ENCODE measurements around the gene GFM2.

The GFM2 gene

DNA sequence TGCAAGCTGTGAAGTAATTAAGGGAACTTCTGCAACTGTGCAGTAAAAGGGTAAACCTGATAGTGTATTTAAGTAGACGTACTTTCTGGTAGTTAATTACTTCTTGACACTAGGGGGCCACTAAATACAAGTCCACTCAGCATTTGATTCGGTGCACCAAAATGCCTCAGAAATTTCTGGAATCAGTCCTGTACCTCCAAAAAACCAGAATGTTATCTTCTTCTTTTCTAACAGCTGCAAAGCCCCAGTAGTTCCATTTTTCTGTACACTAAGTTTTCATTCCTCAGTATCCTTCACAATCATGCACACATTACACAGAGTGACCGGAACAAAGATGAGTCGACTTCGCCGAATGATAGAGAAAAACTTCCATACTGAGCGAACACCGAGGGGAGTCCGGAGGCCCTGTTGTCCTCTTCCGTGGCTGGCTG, 484 bp downstream of the GFM2 start:
- Histone ChIP-seq H3K9me3 (ENCODE audit: control insufficient read depth, low read length) (no peaks in the 10 kb centered on the region), H4K91ac (ENCODE audit: low read length) (no peak overlapping the region), H3K4ac (ENCODE audit: low read depth in 1 of 2, low read length in 2 of 2) (peak overlapping the region in 1 of 2 experiments; percentile 96), H3K18ac (ENCODE audit: low read depth in 1 of 2, low read length in 2 of 2) (peak overlapping the region in 1 of 2 experiments; percentile 95), H4K8ac (ENCODE audit: low read length) (no peak overlapping the region), H3K14ac (ENCODE audit: low read length in 2 of 2) (peak overlapping the region in 1 of 2 experiments; percentile 98), H2BK5ac (ENCODE audit: low read depth, low read length, poor library complexity, severe bottlenecking) (no peak overlapping the region), H3K4me2 (ENCODE audit: low read length, poor library complexity, severe bottlenecking) (peak overlapping the region; percentile 82), H3K36me3 (ENCODE audit: control insufficient read depth in 1 of 2, insufficient read depth in 2 of 2, low read depth in 1 of 2, low read length in 2 of 2) (peaks cover 4 to 34% of the 10 kb centered on the region in 2 experiments), H2BK120ac (ENCODE audit: low read depth, low read length) (no peak overlapping the region), H2AFZ (ENCODE audit: low read depth, low read length) (peak overlapping the region; percentile 97), H2AK5ac (ENCODE audit: low read length, severe bottlenecking) (no peak overlapping the region), H3K27me3 (ENCODE audit: control insufficient read depth in 1 of 2, insufficient read depth in 1 of 2, low read length in 2 of 2) (no peaks in the 10 kb centered on the region), H3K4me1 (ENCODE audit: control insufficient read depth, insufficient read depth, low read depth, low read length) (peaks cover 9% of the 10 kb centered on the region), H3K27ac (ENCODE audit: low read length, poor library complexity, severe bottlenecking) (peak overlapping the region; percentile 46), H3K23ac (ENCODE audit: low read length in 2 of 2) (peak overlapping the region in 1 of 2 experiments; percentile 57), H3K79me1 (replicated peaks; ENCODE audit: low read length, poor library complexity, severe bottlenecking) (peaks cover 19% of the 10 kb centered on the region), H2BK12ac (ENCODE audit: low read length in 2 of 2) (peak overlapping the region in 1 of 2 experiments; percentile 10), H3K9ac (ENCODE audit: low read length) (peak overlapping the region; percentile 93), H2BK15ac (ENCODE audit: low read depth, poor library complexity, severe bottlenecking) (no peak overlapping the region), H3K4me3 (ENCODE audit: insufficient read depth in 1 of 2, low read depth in 1 of 2, low read length in 2 of 2) (peak overlapping the region; percentile 83 to 98)
- 4% methylated on average over 10 of the region's 10 CpGs for WGBS
- DNase-seq: peak; percentile 75

DNA sequence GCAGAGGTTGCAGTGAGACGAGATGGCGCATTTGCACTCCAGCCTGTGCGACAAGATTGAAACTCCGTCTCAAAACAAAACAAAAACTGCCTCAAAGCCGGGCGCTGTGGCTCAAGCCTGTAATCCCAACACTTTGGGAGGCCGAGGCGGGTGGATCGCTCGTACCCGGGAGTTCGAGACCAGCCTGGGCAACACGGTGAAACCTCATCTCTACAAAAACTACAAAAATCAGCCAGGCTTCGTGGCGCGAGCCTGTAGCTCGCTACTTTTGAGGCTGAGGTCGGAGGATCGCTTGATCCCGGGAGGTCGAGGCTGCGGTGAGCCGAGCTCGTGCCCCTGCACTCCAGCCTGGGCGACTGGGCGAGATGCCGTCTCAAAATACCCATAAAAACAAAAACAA, 988 bp downstream of the GFM2 start:
- Histone ChIP-seq H3K4me2 (ENCODE audit: low read length, poor library complexity, severe bottlenecking) (peak overlapping the region; percentile 82), H3K4me1 (ENCODE audit: control insufficient read depth, insufficient read depth, low read depth, low read length) (peaks cover 9% of the 10 kb centered on the region), H3K4me3 (ENCODE audit: insufficient read depth in 1 of 2, low read depth in 1 of 2, low read length in 2 of 2) (peak overlapping the region in 1 of 2 experiments; percentile 98), H3K4ac (ENCODE audit: low read depth in 1 of 2, low read length in 2 of 2) (no peak overlapping the region), H3K18ac (ENCODE audit: low read depth in 1 of 2, low read length in 2 of 2) (no peak overlapping the region), H3K27ac (ENCODE audit: low read length, poor library complexity, severe bottlenecking) (no peak overlapping the region), H3K36me3 (ENCODE audit: control insufficient read depth in 1 of 2, insufficient read depth in 2 of 2, low read depth in 1 of 2, low read length in 2 of 2) (peaks cover 4 to 34% of the 10 kb centered on the region in 2 experiments), H2BK15ac (ENCODE audit: low read depth, poor library complexity, severe bottlenecking) (no peak overlapping the region), H3K14ac (ENCODE audit: low read length in 2 of 2) (no peak overlapping the region), H4K8ac (ENCODE audit: low read length) (no peak overlapping the region), H3K23ac (ENCODE audit: low read length in 2 of 2) (no peak overlapping the region), H2AFZ (ENCODE audit: low read depth, low read length) (no peak overlapping the region), H2BK12ac (ENCODE audit: low read length in 2 of 2) (no peak overlapping the region), H2BK120ac (ENCODE audit: low read depth, low read length) (no peak overlapping the region), H3K9ac (ENCODE audit: low read length) (peak overlapping the region; percentile 93), H2BK5ac (ENCODE audit: low read depth, low read length, poor library complexity, severe bottlenecking) (no peak overlapping the region), H3K9me3 (ENCODE audit: control insufficient read depth, low read length) (no peaks in the 10 kb centered on the region), H2AK5ac (ENCODE audit: low read length, severe bottlenecking) (no peak overlapping the region), H3K27me3 (ENCODE audit: control insufficient read depth in 1 of 2, insufficient read depth in 1 of 2, low read length in 2 of 2) (no peaks in the 10 kb centered on the region), H3K79me1 (replicated peaks; ENCODE audit: low read length, poor library complexity, severe bottlenecking) (peaks cover 21% of the 10 kb centered on the region), H4K91ac (ENCODE audit: low read length) (no peak overlapping the region)
- no peak for DNase-seq
- 94% methylated on average over 24 of the region's 27 CpGs for WGBS

DNA sequence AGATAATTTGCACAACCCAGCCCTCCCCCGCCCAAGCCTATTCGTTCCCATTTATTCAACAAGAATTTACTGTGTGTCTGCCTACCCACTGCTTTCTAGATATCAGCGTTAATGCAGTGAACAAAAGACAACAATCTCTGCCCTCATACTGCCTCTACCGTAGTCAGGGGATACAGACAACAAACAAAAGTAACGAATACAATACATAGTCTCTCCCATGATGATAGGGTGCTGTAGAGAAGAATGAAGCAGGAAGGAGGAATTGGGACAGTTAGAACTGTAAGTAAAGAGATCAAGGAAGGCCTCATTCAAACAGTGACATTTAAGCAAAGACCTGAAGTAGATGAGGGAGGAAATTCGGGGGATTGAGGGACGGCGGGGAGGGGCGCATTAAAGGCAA, 1.7 kb downstream of the GFM2 start:
- peak; percentile 44 for DNase-seq
- no peak overlapping the region for H3K14ac ChIP-seq (ENCODE audit: low read length in 2 of 2)
- H2AK5ac ChIP-seq (ENCODE audit: low read length, severe bottlenecking): peak overlapping the region; percentile 36
- H3K4me2 ChIP-seq (ENCODE audit: low read length, poor library complexity, severe bottlenecking): peak overlapping the region; percentile 34
- no peak overlapping the region for H3K23ac ChIP-seq (ENCODE audit: low read length in 2 of 2)
- no peak overlapping the region for H3K18ac ChIP-seq (ENCODE audit: low read depth in 1 of 2, low read length in 2 of 2)
- peak overlapping the region; percentile 93 for H3K9ac ChIP-seq (ENCODE audit: low read length)
- no peak overlapping the region for H2AFZ ChIP-seq (ENCODE audit: low read depth, low read length)
- no peaks in the 10 kb centered on the region for H3K9me3 ChIP-seq (ENCODE audit: control insufficient read depth, low read length)
- H3K4me3 ChIP-seq (ENCODE audit: insufficient read depth in 1 of 2, low read depth in 1 of 2, low read length in 2 of 2): peak overlapping the region in 1 of 2 experiments; percentile 98
- H2BK15ac ChIP-seq (ENCODE audit: low read depth, poor library complexity, severe bottlenecking): no peak overlapping the region
- no peak overlapping the region for H2BK12ac ChIP-seq (ENCODE audit: low read length in 2 of 2)
- H2BK120ac ChIP-seq (ENCODE audit: low read depth, low read length): no peak overlapping the region
- peaks cover 9% of the 10 kb centered on the region for H3K4me1 ChIP-seq (ENCODE audit: control insufficient read depth, insufficient read depth, low read depth, low read length)
- no peak overlapping the region for H4K91ac ChIP-seq (ENCODE audit: low read length)
- peaks cover 23% of the 10 kb centered on the region for H3K79me1 ChIP-seq (replicated peaks; ENCODE audit: low read length, poor library complexity, severe bottlenecking)
- H2BK5ac ChIP-seq (ENCODE audit: low read depth, low read length, poor library complexity, severe bottlenecking): no peak overlapping the region
- H4K8ac ChIP-seq (ENCODE audit: low read length): no peak overlapping the region
- no peaks in the 10 kb centered on the region for H3K27me3 ChIP-seq (ENCODE audit: control insufficient read depth in 1 of 2, insufficient read depth in 1 of 2, low read length in 2 of 2)
- 98% methylated on average over 4 of the region's 9 CpGs for WGBS
- no peak overlapping the region for H3K4ac ChIP-seq (ENCODE audit: low read depth in 1 of 2, low read length in 2 of 2)
- H3K27ac ChIP-seq (ENCODE audit: low read length, poor library complexity, severe bottlenecking): no peak overlapping the region
- peaks cover 4 to 33% of the 10 kb centered on the region in 2 experiments for H3K36me3 ChIP-seq (ENCODE audit: control insufficient read depth in 1 of 2, insufficient read depth in 2 of 2, low read depth in 1 of 2, low read length in 2 of 2)

DNA sequence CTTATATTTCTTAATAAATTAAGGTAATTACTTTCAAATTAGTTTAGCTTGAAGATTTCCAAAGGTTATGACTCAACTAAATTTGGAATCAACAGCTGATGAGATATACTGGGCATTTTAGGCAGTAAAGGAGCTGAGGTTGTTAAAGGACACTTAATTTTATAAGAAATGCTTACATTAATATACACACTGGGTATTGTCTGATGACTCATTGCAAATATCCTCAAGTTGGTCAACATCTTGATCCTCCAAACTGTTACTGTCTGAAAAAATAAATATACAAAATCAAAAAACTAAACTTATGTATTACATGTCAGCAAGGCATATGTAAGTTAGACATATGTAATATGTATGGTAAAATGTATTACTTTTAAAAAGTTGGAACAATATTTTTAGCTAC, 3.4 kb downstream of the GFM2 start:
- Histone ChIP-seq H2AK5ac (ENCODE audit: low read length, severe bottlenecking) (no peak overlapping the region), H3K4ac (ENCODE audit: low read depth in 1 of 2, low read length in 2 of 2) (no peak overlapping the region), H3K23ac (ENCODE audit: low read length in 2 of 2) (no peak overlapping the region), H3K27ac (ENCODE audit: low read length, poor library complexity, severe bottlenecking) (no peak overlapping the region), H3K9ac (ENCODE audit: low read length) (peak overlapping the region; percentile 52), H3K4me2 (ENCODE audit: low read length, poor library complexity, severe bottlenecking) (no peak overlapping the region), H2AFZ (ENCODE audit: low read depth, low read length) (no peak overlapping the region), H3K4me3 (ENCODE audit: insufficient read depth in 1 of 2, low read depth in 1 of 2, low read length in 2 of 2) (no peak overlapping the region), H4K8ac (ENCODE audit: low read length) (no peak overlapping the region), H2BK15ac (ENCODE audit: low read depth, poor library complexity, severe bottlenecking) (no peak overlapping the region), H3K14ac (ENCODE audit: low read length in 2 of 2) (no peak overlapping the region), H2BK120ac (ENCODE audit: low read depth, low read length) (no peak overlapping the region), H3K4me1 (ENCODE audit: control insufficient read depth, insufficient read depth, low read depth, low read length) (peaks cover 9% of the 10 kb centered on the region), H2BK12ac (ENCODE audit: low read length in 2 of 2) (no peak overlapping the region), H4K91ac (ENCODE audit: low read length) (no peak overlapping the region), H3K36me3 (ENCODE audit: control insufficient read depth in 1 of 2, insufficient read depth in 2 of 2, low read depth in 1 of 2, low read length in 2 of 2) (peaks cover 0 to 35% of the 10 kb centered on the region in 2 experiments), H3K18ac (ENCODE audit: low read depth in 1 of 2, low read length in 2 of 2) (no peak overlapping the region), H3K27me3 (ENCODE audit: control insufficient read depth in 1 of 2, insufficient read depth in 1 of 2, low read length in 2 of 2) (no peaks in the 10 kb centered on the region), H3K79me1 (replicated peaks; ENCODE audit: low read length, poor library complexity, severe bottlenecking) (peaks cover 23% of the 10 kb centered on the region), H3K9me3 (ENCODE audit: control insufficient read depth, low read length) (no peaks in the 10 kb centered on the region), H2BK5ac (ENCODE audit: low read depth, low read length, poor library complexity, severe bottlenecking) (no peak overlapping the region)
- peak; percentile 15 for DNase-seq

Data from mesenchymal stem cell (in vitro differentiated cells and primary cell).